KOPT-K1 (cell line): ENCODE measurements around the gene SARNP.
"Not testable (repeated sequence)": the region's sequence is repeated elsewhere in the genome, so short reads cannot be mapped to it uniquely, and the experiment has no call there.

Source experiments
- H3K27ac ChIP-seq: fragments of 200-600 bp; sonication (generic); 2 replicates; pipeline ENCODE4 v1.5.1; 2016; ENCODE audit warnings: antibody characterized with exemption, mild to moderate bottlenecking, low read depth, low read length; ENCODE audit not compliant: poor library complexity, severe bottlenecking
- H3K36me3 ChIP-seq: fragments of 200-600 bp; sonication (generic); 2 replicates; pipeline ENCODE4 v1.5.1; 2017; ENCODE audit warnings: antibody characterized with exemption, mild to moderate bottlenecking, low read length, moderate library complexity; ENCODE audit not compliant: insufficient read depth
- H3K9me3 ChIP-seq: fragments of 200-600 bp; sonication (generic); 2 replicates; pipeline ENCODE4 v1.5.1; 2017; ENCODE audit warnings: antibody characterized with exemption, low read length, mild to moderate bottlenecking; ENCODE audit not compliant: insufficient read depth, poor library complexity, severe bottlenecking

The SARNP gene

DNA sequence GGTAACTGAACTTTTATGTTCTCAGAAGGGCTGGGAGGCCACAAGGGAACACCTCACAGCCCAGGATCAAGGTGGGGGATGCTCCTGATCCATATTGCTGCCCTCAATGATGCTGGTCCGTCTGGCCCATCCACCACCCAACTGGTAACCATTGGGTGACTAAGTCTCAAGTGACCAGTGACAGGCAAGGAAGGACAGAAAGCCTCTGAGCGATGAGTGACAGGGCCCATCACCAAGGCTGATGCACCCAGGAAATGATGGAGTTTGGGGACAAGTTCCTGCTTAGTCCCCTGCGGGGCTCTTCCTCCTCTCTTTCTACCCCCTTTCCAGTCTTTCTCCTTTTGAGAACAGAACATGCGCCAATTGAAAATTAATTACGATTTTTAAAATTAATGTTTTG lies 27.8 kb upstream of the SARNP start:
- no peak overlapping the region for H3K27ac ChIP-seq

DNA sequence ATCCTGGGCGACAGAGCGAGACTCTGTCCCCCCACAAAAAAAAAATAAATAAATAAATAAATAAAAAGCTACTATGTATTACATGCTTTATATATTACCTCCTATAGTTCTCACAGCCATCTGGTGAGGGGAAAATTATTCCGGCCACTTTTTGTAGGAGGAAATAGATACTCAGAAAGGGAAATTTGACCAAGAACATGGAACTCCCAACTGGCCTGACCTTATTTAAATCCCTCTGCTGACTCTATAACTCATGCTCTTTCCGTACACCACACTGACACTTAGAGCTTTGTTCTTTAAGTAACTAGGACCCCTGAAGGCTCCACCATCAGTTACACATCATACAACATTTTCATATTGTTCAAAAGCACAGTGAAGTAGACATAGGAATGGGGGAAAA lies 27.4 kb upstream of the SARNP start:
- Histone ChIP-seq H3K9me3 (no peaks in the 10 kb centered on the region), H3K27ac (no peak overlapping the region), H3K36me3 (no peaks in the 10 kb centered on the region)

More for the DNA sequence above, 27.8 kb upstream of the SARNP start:
- no peaks in the 10 kb centered on the region for H3K9me3 ChIP-seq
- no peaks in the 10 kb centered on the region for H3K36me3 ChIP-seq

DNA sequence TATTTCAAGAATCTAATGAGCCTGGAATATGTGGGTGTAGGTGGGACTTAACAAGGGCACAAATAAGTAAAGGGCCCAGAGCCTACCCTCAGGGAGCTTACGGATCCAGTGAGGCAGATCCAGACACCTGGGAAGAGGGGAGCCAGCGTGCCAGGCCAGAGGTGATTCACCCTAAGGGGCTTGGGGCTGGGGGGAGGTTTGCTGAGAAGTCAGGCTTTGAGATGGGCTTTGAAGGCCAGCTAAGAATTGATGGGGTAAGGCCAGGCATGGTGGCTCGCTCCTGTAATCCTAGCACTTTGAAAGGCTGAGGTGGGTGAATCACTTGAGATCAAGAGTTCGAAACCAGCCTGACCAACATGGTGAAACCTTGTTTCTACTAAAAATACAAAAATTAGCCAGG lies 25.9 kb upstream of the SARNP start:
- Histone ChIP-seq H3K9me3 (no peaks in the 10 kb centered on the region), H3K36me3 (no peaks in the 10 kb centered on the region), H3K27ac (no peak overlapping the region)

DNA sequence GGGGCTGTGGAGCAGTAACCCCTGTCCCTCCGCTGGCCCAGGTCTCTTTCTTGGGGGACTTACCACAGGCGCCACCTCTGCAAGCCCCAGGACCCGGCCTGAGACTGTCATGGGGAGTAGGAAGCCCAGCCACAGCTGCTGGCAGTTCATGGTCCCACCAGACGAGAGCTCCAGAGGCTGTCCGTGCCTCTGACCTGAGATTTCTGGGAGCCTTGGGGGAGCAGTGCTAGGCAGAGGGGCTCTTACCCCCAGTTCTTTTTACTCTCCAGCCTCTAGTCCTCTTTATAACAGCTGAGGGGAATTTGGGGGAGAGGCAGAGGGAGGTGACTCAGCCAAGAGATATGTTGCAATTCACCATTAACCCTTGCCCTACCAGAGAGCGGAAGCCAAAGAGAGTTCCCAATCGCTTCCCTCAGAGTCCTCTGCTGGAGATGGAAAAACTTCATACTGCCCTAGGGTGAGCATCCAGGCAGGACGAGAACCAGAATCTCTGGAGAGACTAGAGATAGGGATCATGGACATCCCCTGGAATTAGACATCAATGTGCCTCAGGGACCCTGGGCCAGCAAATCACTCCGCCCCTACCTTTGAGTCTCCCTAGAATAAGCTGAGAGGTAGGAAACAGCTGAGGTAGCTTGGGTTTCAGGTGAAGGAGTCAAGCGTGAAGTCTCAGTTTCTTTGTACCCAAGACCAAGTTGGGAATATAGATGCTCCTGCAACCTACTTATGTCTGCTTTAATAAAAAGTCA lies 25.3 kb upstream of the SARNP start, which contains the start of gene MMP19:
TSS of gene MMP19 (minus strand) at position 256 of the 749 bp plus-strand sequence. CDS start at position 150, 106 bp downstream.
- Histone ChIP-seq H3K27ac (no peak within 1 kb of the TSS), H3K9me3 (no peaks in the 10 kb centered on the region), H3K36me3 (no peaks in the 10 kb centered on the region)

DNA sequence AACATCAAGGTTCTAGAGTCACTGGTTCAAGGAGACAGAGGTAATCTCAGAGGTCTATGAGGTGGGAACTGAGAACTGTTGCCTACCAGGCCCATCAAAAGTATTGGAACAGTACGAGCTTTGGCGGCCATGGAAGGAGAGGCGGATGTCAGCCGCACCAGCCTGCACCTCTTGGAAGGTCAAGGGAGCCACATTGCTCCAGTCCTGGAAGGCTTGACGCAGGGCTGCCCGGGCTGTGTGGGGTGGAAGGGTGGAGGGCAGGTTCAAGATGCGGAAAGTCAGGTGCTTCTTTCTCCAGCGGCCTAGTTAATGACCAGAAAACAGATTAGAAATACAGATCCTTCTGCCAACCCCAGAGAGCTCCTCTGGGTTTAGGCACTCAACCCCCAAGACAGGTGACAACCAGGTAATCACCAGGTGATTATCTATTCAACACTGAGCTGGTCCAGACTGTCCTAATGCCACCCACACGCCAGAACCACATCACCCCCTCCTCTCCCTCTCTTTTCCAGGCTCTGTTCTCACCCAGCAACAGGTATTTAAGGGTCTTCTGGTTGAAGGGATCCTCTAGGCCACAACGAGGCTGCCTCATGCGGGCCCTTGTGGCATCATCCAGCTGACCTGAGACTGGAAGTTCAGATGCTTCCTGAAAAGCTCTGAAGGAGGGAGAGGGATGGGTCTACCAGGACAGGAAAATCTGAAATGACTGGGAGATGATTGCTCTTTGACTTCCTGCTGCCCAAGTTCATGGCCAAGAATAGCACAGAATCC lies 23.2 kb upstream of the SARNP start:
- Histone ChIP-seq H3K36me3 (no peaks in the 10 kb centered on the region), H3K9me3 (no peaks in the 10 kb centered on the region), H3K27ac (no peak overlapping the region)

DNA sequence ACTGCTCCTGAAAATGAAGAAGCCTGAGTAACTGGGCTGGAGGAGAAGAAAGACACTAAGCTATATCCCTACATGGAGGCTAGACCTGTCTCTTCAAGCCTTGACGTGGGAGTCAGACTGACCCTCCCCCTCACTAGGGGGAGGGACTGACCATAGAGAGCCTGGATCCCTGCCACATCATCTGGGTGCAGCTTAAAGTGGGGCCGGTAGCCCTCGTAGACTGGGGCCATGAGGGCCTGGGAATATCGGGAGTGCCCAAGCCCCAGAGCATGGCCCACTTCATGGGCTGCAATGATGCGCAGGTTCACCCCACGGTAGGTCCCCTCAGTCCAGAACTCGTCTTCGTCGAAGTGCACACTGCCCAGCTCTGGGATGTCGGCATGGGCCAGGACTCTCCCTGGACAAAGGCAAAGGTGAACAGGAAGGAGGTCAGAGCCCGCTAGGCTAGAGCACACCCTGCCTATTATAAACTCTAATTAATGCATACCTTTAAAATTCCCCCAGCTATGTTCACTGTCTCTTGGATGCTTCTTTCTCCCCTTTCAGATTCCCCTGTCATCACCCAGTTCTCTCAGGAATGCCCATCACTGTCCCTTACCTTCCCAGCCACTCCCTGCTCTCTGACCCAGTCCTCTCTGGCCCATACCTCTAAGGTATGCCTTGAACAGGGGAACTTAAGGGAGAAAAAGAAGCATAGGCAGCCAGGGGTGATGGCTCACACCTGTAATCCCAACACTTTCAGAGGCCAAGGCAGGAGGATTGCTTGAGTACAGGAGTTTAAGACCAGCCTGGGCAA lies 22.0 kb upstream of the SARNP start:
- Histone ChIP-seq H3K27ac (no peak overlapping the region), H3K36me3 (no peaks in the 10 kb centered on the region), H3K9me3 (no peaks in the 10 kb centered on the region)

DNA sequence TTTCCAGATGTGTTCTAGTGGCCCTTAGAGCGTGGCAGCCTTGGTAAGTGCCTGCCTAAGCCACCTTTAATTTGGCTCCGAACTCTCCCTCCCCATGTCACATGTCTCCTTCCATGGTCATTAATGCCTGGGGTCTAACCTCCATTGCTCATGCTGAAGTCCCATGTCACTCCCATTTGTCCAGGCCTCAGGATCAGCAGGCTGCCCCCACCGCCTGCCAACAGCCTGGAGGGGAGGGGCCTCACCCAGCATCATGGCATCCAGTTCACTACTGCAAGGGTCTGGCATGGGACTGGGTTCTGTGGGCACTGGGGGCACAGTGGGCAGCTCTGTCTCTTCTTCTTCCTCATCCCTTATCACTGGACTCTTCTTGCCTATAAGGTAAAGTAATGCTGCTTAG lies 20.8 kb upstream of the SARNP start:
- Histone ChIP-seq H3K9me3 (no peaks in the 10 kb centered on the region), H3K27ac (no peak overlapping the region), H3K36me3 (no peaks in the 10 kb centered on the region)

DNA sequence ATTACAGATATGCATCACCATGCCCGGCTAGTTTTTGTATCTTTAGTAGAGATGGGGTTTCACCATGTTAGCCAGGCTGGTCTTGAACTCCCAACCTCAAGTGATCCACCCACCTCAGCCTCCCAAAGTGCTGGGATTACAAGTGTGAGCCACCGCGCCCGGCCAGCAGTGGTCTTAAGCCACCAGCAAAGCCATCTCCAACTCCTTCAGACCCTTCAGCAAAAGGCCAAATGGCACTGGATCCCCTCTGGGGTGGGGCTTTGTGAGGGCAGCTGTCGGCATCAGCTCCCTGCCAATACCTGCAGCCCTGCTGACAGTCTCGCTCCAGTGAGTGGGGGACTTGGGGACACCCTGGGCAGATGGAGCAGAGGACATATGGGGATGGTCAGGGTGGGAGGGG lies 16.9 kb upstream of the SARNP start:
- not testable (repeated sequence) for H3K9me3 ChIP-seq, H3K36me3 ChIP-seq, H3K27ac ChIP-seq

DNA sequence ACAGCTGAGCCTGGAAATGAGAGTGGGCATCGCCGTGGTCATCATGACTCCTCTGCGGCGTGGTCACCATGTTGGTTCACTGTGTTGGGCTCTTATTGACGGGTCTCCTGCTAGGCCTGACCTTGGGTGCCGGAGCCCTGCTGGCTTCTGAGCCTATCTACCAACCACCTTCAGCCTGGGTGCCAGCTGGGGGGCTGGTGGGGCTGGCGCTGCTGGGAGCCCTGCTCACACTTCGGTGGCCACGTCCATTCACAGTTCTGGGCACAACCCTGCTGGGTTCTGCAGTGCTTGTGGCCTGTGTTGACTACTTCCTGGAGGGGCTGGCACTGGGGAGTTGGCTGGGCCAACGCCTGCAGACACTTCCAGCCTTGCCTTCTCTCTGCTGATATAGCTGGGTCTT lies 15.5 kb upstream of the SARNP start:
- no peak overlapping the region for H3K27ac ChIP-seq
- peaks cover 4% of the 10 kb centered on the region; the same call in 1 of the 2 replicates for H3K36me3 ChIP-seq
- no peaks in the 10 kb centered on the region for H3K9me3 ChIP-seq

DNA sequence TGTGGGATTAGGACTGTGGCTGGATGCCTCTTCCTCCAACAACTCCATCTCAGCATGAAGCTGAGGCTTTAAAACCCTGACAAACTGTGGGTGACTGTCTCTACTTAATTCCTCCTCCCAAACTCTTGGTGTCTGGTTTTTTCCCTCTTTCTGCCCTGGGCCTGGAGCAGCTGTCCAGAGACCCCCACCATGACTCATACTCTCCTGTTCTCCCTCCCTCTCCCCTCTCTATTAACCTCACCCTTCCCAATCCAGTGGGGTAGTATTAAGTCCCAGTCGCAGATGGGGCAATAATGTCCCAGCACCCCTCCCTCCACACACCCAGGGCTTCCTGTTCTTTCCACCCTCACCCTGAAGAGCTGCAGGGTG lies 13.9 kb upstream of the SARNP start:
- no peak overlapping the region for H3K27ac ChIP-seq
- peaks cover 18% of the 10 kb centered on the region for H3K36me3 ChIP-seq
- H3K9me3 ChIP-seq, result no peaks in the 10 kb centered on the region

DNA sequence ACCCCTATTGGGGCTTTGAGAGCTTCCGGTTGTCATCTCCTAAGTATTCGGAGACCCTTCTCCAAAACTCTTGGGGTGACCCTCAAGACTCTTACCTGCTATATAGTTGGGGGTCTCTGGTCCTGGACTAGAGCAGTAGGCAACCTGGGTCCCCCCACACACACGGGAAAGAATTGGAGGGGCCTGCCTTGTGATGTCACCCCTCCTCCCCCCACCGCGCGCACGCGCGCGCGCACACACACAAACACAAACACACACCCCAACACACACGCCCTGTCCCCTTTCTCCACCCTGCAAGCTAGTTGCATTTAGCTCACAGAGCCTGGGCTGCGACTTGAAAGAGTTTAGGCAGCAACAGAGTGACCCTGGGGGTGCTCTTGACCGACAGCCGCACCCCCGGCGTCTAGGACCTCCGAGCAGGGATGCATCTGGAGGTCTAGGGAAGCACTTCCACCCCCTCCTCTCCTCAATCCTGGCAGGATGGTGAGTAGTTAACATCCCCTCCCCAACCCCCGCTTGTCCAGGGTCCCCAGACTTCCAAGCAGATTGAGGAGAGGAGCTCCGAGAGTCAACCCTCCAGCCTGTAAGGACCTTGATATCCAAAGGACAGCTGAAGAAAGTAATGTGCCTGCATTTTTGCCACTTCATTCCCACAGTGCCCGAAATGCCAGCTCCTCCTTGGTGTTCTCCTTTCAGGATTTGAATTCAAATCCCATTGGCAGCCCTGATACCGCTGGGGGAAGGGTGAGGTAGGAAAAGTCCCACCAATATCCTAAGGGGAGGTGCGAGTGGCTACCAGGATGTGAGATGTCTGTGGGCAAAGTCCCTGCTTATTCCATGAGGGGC lies 13.3 kb upstream of the SARNP start:
- Histone ChIP-seq H3K27ac (peak overlapping the region; percentile 84), H3K9me3 (no peaks in the 10 kb centered on the region)

DNA sequence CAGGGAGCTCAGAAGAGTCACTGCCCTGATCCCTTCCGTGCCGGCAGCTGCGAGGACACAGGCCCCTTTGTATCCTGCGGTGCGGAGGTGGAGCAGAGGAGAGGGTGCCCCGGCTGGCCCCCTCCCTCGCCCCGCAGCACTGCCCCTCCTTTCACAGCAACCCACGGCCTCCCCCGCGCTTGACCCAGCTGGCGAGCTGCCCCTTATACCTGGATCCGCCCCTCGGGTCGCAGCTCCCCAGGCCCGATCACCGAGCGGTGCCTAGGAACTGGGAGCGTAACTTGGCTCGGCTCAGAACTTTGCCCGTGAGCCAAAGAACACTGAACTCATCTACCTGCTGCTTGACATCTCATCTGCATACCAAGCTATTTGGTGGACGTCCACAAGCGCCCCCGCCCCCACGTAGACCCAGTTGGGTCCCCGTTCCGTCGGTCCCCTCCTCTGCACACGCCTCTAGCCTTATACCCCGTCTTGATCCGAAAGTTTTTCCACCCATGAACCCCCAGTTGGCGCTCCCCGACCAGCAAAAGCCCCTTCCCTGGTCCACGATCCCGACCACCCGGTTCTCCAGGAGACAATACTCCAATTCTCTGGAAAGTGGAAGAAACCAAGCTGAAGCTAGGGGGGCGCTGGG lies 12.6 kb upstream of the SARNP start:
- Histone ChIP-seq H3K9me3 (no peaks in the 10 kb centered on the region), H3K27ac (peak overlapping the region; percentile 84), H3K36me3 (peaks cover 21% of the 10 kb centered on the region)

More for the DNA sequence above, 13.3 kb upstream of the SARNP start:
- peaks cover 18% of the 10 kb centered on the region for H3K36me3 ChIP-seq

DNA sequence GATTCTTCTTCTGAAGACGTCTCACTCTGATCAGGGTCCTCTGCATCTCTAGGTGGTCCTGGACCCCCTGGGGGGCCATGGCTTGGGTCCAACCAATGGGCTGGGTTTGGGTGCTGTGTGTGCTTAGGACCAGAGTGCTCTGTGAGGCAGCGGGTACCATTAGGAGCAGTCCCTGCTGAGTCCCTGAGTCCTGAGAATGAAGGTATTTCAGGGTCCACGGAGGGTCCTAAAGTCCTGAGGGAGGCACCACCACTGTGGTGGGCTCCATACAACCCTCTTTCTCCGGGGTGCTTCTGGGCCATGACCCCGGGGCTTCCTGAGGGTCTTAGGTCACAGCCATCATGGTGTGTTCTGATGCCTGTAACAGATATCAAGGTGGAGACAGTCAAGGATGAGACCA lies 10.8 kb upstream of the SARNP start:
- Histone ChIP-seq H3K36me3 (peaks cover 38% of the 10 kb centered on the region), H3K9me3 (no peaks in the 10 kb centered on the region), H3K27ac (peak overlapping the region; percentile 84)

DNA sequence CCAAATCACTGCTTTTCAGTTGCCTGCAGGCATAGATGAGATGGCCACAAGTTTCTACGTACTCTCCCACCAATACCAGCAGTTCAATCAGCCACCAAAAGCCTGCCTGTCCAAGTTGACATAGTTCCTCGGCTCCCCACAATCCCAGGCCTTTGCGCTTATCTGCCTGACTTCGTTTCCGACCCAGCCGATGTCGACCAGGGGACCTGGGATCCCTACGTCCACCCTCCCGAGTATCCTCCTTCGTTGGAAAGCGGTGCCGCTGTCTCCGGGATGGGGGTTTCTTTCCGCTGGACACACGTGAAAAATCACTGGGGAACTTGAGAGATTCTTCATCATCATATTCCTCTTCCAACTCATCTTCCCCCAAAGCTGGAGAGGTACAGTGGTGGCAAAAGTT lies 10.3 kb upstream of the SARNP start:
- peaks cover 44% of the 10 kb centered on the region for H3K36me3 ChIP-seq
- peak overlapping the region; percentile 84 for H3K27ac ChIP-seq
- no peaks in the 10 kb centered on the region for H3K9me3 ChIP-seq
